NT2/D1 (cell line): ENCODE measurements around the gene TCERG1L.

Experiments used
- DNase-seq: peaks from one replicate; pipeline ENCODE4 v3.0.0-alpha.2; 2011; ENCODE audit warnings: low read depth, low spot score
- H3K27me3 ChIP-seq: 2 replicates; pipeline ENCODE4 v1.6.0; 2011; ENCODE audit warnings: mild to moderate bottlenecking; ENCODE audit not compliant: insufficient read length, insufficient read depth
- H3K36me3 ChIP-seq: 2 replicates; pipeline ENCODE4 v1.6.1; 2011; ENCODE audit warnings: mild to moderate bottlenecking, low read length, mixed read lengths; ENCODE audit not compliant: insufficient read depth, insufficient read length
- H3K4me1 ChIP-seq: 2 replicates; pipeline ENCODE4 v1.5.1; 2011; ENCODE audit not compliant: insufficient read depth, insufficient read length
- H3K4me3 ChIP-seq: 2 replicates; pipeline ENCODE4 v1.5.1; 2011; ENCODE audit warnings: low read depth; ENCODE audit not compliant: insufficient read length
- H3K9ac ChIP-seq: 2 replicates; pipeline ENCODE4 v1.6.0; 2011; ENCODE audit warnings: low read depth; ENCODE audit not compliant: insufficient read length
- H3K9me3 ChIP-seq: 2 replicates; pipeline ENCODE4 v1.5.1; 2011; ENCODE audit warnings: mild to moderate bottlenecking, low read length; ENCODE audit not compliant: insufficient read depth
- SUZ12 ChIP-seq: IDR thresholded peaks from 2 replicates; pipeline ENCODE4 v1.6.1; 2011; ENCODE audit not compliant: insufficient read length, insufficient read depth; ENCODE audit errors: extremely low read depth
- YY1 ChIP-seq: IDR thresholded peaks from 2 replicates; pipeline ENCODE4 v1.6.1; 2011; ENCODE audit not compliant: insufficient read length, insufficient read depth
- ZNF274 ChIP-seq: IDR thresholded peaks from 2 replicates; pipeline ENCODE4 v1.6.1; 2011; ENCODE audit warnings: mild to moderate bottlenecking, low read depth, low read length

TCERG1L gene

GRCh38 chr10:131219955-131220489, 91.5 kb downstream of the TCERG1L start:
- Histone ChIP-seq H3K9me3 (no peaks in the 10 kb centered on the region), H3K27me3 (no peaks in the 10 kb centered on the region), H3K9ac (no peak overlapping the region)

GRCh38 chr10:131219584-131219886, 92.0 kb downstream of the TCERG1L start:
- H3K27me3 ChIP-seq = no peaks in the 10 kb centered on the region
- no peak for TF ChIP-seq YY1
- no peak for TF ChIP-seq SUZ12
- TF ChIP-seq ZNF274 = no peak

More at GRCh38 chr10:131219955-131220489, 91.5 kb downstream of the TCERG1L start:
- Histone ChIP-seq H3K4me3 (no peak overlapping the region), H3K4me1 (no peaks in the 10 kb centered on the region), H3K36me3 (no peaks in the 10 kb centered on the region)
- TF ChIP-seq YY1 = no peak
- no peak for TF ChIP-seq ZNF274
- TF ChIP-seq SUZ12 = no peak
- no peak for DNase-seq

GRCh38 chr10:131218811-131219583, 92.5 kb downstream of the TCERG1L start:
- no peaks in the 10 kb centered on the region for H3K27me3 ChIP-seq
- H3K9me3 ChIP-seq = no peaks in the 10 kb centered on the region
- H3K9ac ChIP-seq = no peak overlapping the region
- H3K4me1 ChIP-seq = no peaks in the 10 kb centered on the region
- no peaks in the 10 kb centered on the region for H3K36me3 ChIP-seq
- DNase-seq = no peak
- H3K4me3 ChIP-seq = no peak overlapping the region
- TF ChIP-seq YY1 (no peak), SUZ12 (no peak), ZNF274 (no peak)

More at GRCh38 chr10:131219584-131219886, 92.0 kb downstream of the TCERG1L start:
- no peaks in the 10 kb centered on the region for H3K9me3 ChIP-seq
- H3K36me3 ChIP-seq = no peaks in the 10 kb centered on the region
- H3K4me3 ChIP-seq = no peak overlapping the region
- no peak for DNase-seq
- H3K9ac ChIP-seq = no peak overlapping the region
- H3K4me1 ChIP-seq = no peaks in the 10 kb centered on the region

GRCh38 chr10:131216681-131217230, 94.8 kb downstream of the TCERG1L start:
- H3K27me3 ChIP-seq = no peaks in the 10 kb centered on the region
- H3K4me3 ChIP-seq = no peak overlapping the region
- no peak for DNase-seq
- H3K9me3 ChIP-seq = no peaks in the 10 kb centered on the region
- no peak overlapping the region for H3K9ac ChIP-seq
- H3K4me1 ChIP-seq = no peaks in the 10 kb centered on the region
- TF ChIP-seq ZNF274 (no peak), SUZ12 (no peak), YY1 (no peak)
- H3K36me3 ChIP-seq = no peaks in the 10 kb centered on the region

- no peak for DNase-seq
- no peaks in the 10 kb centered on the region for H3K4me1 ChIP-seq
- no peak overlapping the region for H3K4me3 ChIP-seq
- H3K36me3 ChIP-seq = no peaks in the 10 kb centered on the region
- H3K9me3 ChIP-seq = no peaks in the 10 kb centered on the region
- TF ChIP-seq SUZ12 (no peak), ZNF274 (no peak), YY1 (no peak)
- H3K27me3 ChIP-seq = no peaks in the 10 kb centered on the region
- H3K9ac ChIP-seq = no peak overlapping the region
These were observed 95.7 kb downstream of the TCERG1L start for GRCh38 chr10:131215776-131216175.

- no peaks in the 10 kb centered on the region for H3K9me3 ChIP-seq
- no peaks in the 10 kb centered on the region for H3K27me3 ChIP-seq
- no peaks in the 10 kb centered on the region for H3K36me3 ChIP-seq
- H3K4me1 ChIP-seq = no peaks in the 10 kb centered on the region
- H3K4me3 ChIP-seq = no peak overlapping the region
- H3K9ac ChIP-seq = no peak overlapping the region
- no peak for DNase-seq
- no peak for TF ChIP-seq YY1
- no peak for TF ChIP-seq ZNF274
- TF ChIP-seq SUZ12 = no peak
These were observed 96.8 kb downstream of the TCERG1L start for GRCh38 chr10:131214521-131215244.

GRCh38 chr10:131213741-131214505, 97.6 kb downstream of the TCERG1L start:
- H3K27me3 ChIP-seq = no peaks in the 10 kb centered on the region
- no peak overlapping the region for H3K4me3 ChIP-seq
- H3K36me3 ChIP-seq = no peaks in the 10 kb centered on the region
- no peaks in the 10 kb centered on the region for H3K9me3 ChIP-seq
- no peak for TF ChIP-seq YY1
- no peak for TF ChIP-seq ZNF274
- no peak for TF ChIP-seq SUZ12
- H3K4me1 ChIP-seq = no peaks in the 10 kb centered on the region
- no peak for DNase-seq
- H3K9ac ChIP-seq = no peak overlapping the region
